Measurements from ENCODE around the gene TERB1. TPM values are rescaled to one million over a fixed set of nuclear protein-coding genes. Genes with fewer than 3 reads are reported as not detected.
"Not testable (repeated sequence)": the region's sequence is repeated elsewhere in the genome, so short reads cannot be mapped to it uniquely, and the experiment has no call there.

TERB1 gene
- total and polyA plus RNA-seq, 2 of the 13 experiments (the other 11 are each of a cell fraction or from before 2014, with no cell fraction given): not detected

GRCh38 chr16:66798161-66798560, 3.2 kb downstream of the TERB1 start (continued):
- TF ChIP-seq ZC3H4 (CRISPR knock-in tag; IDR thresholded peaks at IDR 0.05; ENCODE audit: borderline replicate concordance) (no peak), ZNF24 (IDR thresholded peaks at IDR 0.05) (no peak), REXO4 (CRISPR knock-in tag; IDR thresholded peaks at IDR 0.05; ENCODE audit: borderline replicate concordance) (no peak), ZNF883 (CRISPR knock-in tag; IDR thresholded peaks at IDR 0.05; ENCODE audit: not compliant biosample characterization) (no peak), ZNF382 (CRISPR knock-in tag; IDR thresholded peaks at IDR 0.05; ENCODE audit: borderline replicate concordance) (no peak), ZNF644 (CRISPR knock-in tag; IDR thresholded peaks at IDR 0.05; ENCODE audit: low read depth) (no peak)

GRCh38 chr16:66793984-66794383, 7.4 kb downstream of the TERB1 start:
- TF ChIP-seq ZNF121 (CRISPR knock-in tag; IDR thresholded peaks at IDR 0.05) (peak; percentile 59), ZNF770 (CRISPR knock-in tag; IDR thresholded peaks at IDR 0.05) (peak; percentile 53; the same call in 1 of the 2 replicates)

More at GRCh38 chr16:66793984-66794383, 7.4 kb downstream of the TERB1 start:
- H3K4me3 ChIP-seq (replicated peaks in 1 of 3; ENCODE audit: insufficient read depth in 1 of 3, low read depth in 2 of 3, low read length in 3 of 3); H3K9ac ChIP-seq (ENCODE audit: insufficient read depth, low read depth, low read length); BruUV-seq (replicated peaks); H3K9me3 ChIP-seq (ENCODE audit: low read length); H3K27me3 ChIP-seq (ENCODE audit: control insufficient read depth in 1 of 2, insufficient read depth in 2 of 2, low read length in 2 of 2); H3K4me1 ChIP-seq (ENCODE audit: insufficient read depth, low read length); CTCF ChIA-PET (ENCODE audit: low intra/inter-chr PET ratio, low total read pairs); DNase-seq (ENCODE audit: low spot score); H3K4me2 ChIP-seq (ENCODE audit: low read depth, low read length); intact Hi-C loops (cut with micrococcal nuclease; ENCODE audit: unreplicated experiment); H3K36me3 ChIP-seq (replicated peaks in 1 of 2; ENCODE audit: control insufficient read depth in 1 of 2, insufficient read depth in 2 of 2, low read length in 2 of 2); FAIRE-seq; ATAC-seq; H4K20me1 ChIP-seq (ENCODE audit: insufficient read depth, low read length); H2AFZ ChIP-seq (ENCODE audit: low read length); in situ Hi-C loops (cut with HindIII; ENCODE audit: extremely low pct_ligation_motif_present, low pct_unique_long_range_greater_than_20kb); POLR2A ChIA-PET; H3K27ac ChIP-seq (ENCODE audit: extremely low read length, insufficient read depth, low read length); H3K79me2 ChIP-seq (ENCODE audit: insufficient read depth, low read length): not testable (repeated sequence)
- WGBS (ENCODE audit: low lambda C conversion rate): 28% methylated on average over 6 of the region's 6 CpGs
